ENCODE measurements around the gene CES4A. TPM values are rescaled to one million over a fixed set of nuclear protein-coding genes. Genes with fewer than 3 reads are reported as not detected.

CES4A gene
- total RNA-seq, 1 experiment from 2014 or later = 0.15 TPM

- intact Hi-C loops (cut with micrococcal nuclease; ENCODE audit: unreplicated experiment) = loop anchor here (2.0 kb wide), 1 partner anchor 135 kb away; the partner anchor contains the start of gene B3GNT9
- ChIA-PET POLR2A (ENCODE audit: low non-redundant PET) (no interaction called here), CTCF (no interaction called here)
- peak; percentile 37 for DNase-seq (ENCODE audit: low spot score)
- Histone ChIP-seq H3K27me3 (replicated peaks; ENCODE audit: insufficient read depth, low read depth, low read length, poor library complexity) (no peaks in the 10 kb centered on the region), H3K4me1 (ENCODE audit: insufficient read depth, low read length, poor library complexity, severe bottlenecking) (peaks cover 19% of the 10 kb centered on the region), H3K27ac (ENCODE audit: low read depth, low read length, poor library complexity, severe bottlenecking) (no peak overlapping the region), H3K4me3 (ENCODE audit: low read depth, low read length, poor library complexity, severe bottlenecking) (no peak overlapping the region), H3K9me3 (ENCODE audit: low read depth, low read length, poor library complexity, severe bottlenecking) (no peaks in the 10 kb centered on the region), H3K36me3 (ENCODE audit: insufficient read depth, low read length, poor library complexity, severe bottlenecking) (no peaks in the 10 kb centered on the region)
- TF ChIP-seq CTCF (conservative IDR thresholded peaks at IDR 0.05; ENCODE audit: low read depth, low read length) = 0 out of 2 replicates have a peak, but pooled peaks have one; percentile 32
- TF ChIP-seq EZH2 (IDR thresholded peaks at IDR 0.05; ENCODE audit: borderline replicate concordance, low read depth, low read length, poor library complexity, severe bottlenecking) = no peak
- BruUV-seq (replicated peaks) = no TSS peak
Measured at GRCh38 chr16:67015313-67015731, 26.9 kb downstream of the CES4A start.

- no peaks in the 10 kb centered on the region for H3K9me3 ChIP-seq (ENCODE audit: low read depth, low read length, poor library complexity, severe bottlenecking)
- BruUV-seq (replicated peaks) = no TSS peak
- intact Hi-C loops (cut with micrococcal nuclease; ENCODE audit: unreplicated experiment) = no loop called here
- H3K36me3 ChIP-seq (ENCODE audit: insufficient read depth, low read length, poor library complexity, severe bottlenecking) = no peaks in the 10 kb centered on the region
- peaks cover 19% of the 10 kb centered on the region for H3K4me1 ChIP-seq (ENCODE audit: insufficient read depth, low read length, poor library complexity, severe bottlenecking)
- H3K27ac ChIP-seq (ENCODE audit: low read depth, low read length, poor library complexity, severe bottlenecking) = peak overlapping the region; percentile 50
- CTCF ChIA-PET = interaction anchor here (0.8 kb wide), 1 partner anchor 15 kb away, joined by 6 read pairs; no protein-coding TSS in a partner anchor
- DNase-seq (ENCODE audit: low spot score) = no peak
- POLR2A ChIA-PET (ENCODE audit: low non-redundant PET) = no interaction called here
- no peaks in the 10 kb centered on the region for H3K27me3 ChIP-seq (replicated peaks; ENCODE audit: insufficient read depth, low read depth, low read length, poor library complexity)
- TF ChIP-seq CTCF (conservative IDR thresholded peaks at IDR 0.05; ENCODE audit: low read depth, low read length) (no peak), EZH2 (IDR thresholded peaks at IDR 0.05; ENCODE audit: borderline replicate concordance, low read depth, low read length, poor library complexity, severe bottlenecking) (no peak)
- no peak overlapping the region for H3K4me3 ChIP-seq (ENCODE audit: low read depth, low read length, poor library complexity, severe bottlenecking)
Measured at GRCh38 chr16:67016143-67016542, 27.8 kb downstream of the CES4A start.

DNA sequence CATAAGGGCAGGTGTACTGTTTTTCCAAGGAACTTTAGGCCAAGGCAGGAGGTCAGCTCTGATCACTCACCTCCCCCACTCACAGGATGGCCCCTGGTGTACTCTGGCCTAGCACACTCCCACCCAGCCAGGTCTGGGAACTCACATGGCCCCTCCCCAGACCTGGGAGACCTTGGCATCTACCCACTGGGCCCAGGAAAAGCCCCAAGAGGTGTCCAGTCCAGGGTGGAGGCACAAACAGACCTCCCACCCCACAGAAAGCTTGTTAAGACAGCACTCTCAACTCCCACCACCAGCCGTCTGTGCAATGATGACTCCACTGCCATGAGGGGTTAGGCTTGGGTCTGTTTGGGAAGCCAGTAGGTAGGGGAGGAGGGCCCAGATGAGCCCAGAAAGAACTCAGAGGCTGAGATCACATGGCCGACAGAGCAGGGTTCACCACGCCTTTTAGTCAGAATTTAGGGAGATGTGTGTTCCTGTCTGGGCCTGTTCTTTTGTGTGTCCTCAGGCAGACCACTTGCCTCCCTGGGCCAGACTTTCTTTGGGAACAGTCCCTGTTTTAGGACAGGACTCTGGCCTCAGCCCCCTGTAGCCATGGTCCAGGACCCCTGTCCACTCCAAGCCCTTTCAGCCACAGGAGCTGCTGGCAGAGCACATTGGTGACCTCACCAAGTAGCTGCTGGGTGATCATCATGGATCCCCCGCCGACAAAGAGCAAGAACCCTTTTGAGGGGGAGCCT is 28.5 kb downstream of the CES4A start:
- peak overlapping the region; percentile 50 for H3K27ac ChIP-seq (ENCODE audit: low read depth, low read length, poor library complexity, severe bottlenecking)
- intact Hi-C loops (cut with micrococcal nuclease; ENCODE audit: unreplicated experiment) = no loop called here
- no peaks in the 10 kb centered on the region for H3K27me3 ChIP-seq (replicated peaks; ENCODE audit: insufficient read depth, low read depth, low read length, poor library complexity)
- no TSS peak for BruUV-seq (replicated peaks)
- peaks cover 19% of the 10 kb centered on the region for H3K4me1 ChIP-seq (ENCODE audit: insufficient read depth, low read length, poor library complexity, severe bottlenecking)
- DNase-seq (ENCODE audit: low spot score) = no peak
- CTCF ChIA-PET = interaction anchor here (0.8 to 1.8 kb wide), 3 partner anchors 14 to 168 kb away, joined by 6 to 39 read pairs (median 8); no protein-coding TSS in a partner anchor
- POLR2A ChIA-PET (ENCODE audit: low non-redundant PET) = no interaction called here
- no peak overlapping the region for H3K4me3 ChIP-seq (ENCODE audit: low read depth, low read length, poor library complexity, severe bottlenecking)
- TF ChIP-seq EZH2 (IDR thresholded peaks at IDR 0.05; ENCODE audit: borderline replicate concordance, low read depth, low read length, poor library complexity, severe bottlenecking) = no peak
- TF ChIP-seq CTCF (conservative IDR thresholded peaks at IDR 0.05; ENCODE audit: low read depth, low read length) = no peak
- H3K36me3 ChIP-seq (ENCODE audit: insufficient read depth, low read length, poor library complexity, severe bottlenecking) = no peaks in the 10 kb centered on the region
- no peaks in the 10 kb centered on the region for H3K9me3 ChIP-seq (ENCODE audit: low read depth, low read length, poor library complexity, severe bottlenecking)
